ENCODE measurements around the gene TMCC3.

- TF ChIP-seq EZH2 (IDR thresholded peaks at IDR 0.05; ENCODE audit: insufficient read depth, poor library complexity, severe bottlenecking) (no peak), EZH2phosphoT487 (IDR thresholded peaks at IDR 0.05; ENCODE audit: insufficient read depth, low read depth) (no peak)
Measured at GRCh38 chr12:94689646-94690036, 39.3 kb upstream of the TMCC3 start.
